Dermis microvascular lymphatic vessel endothelial cell (primary cell): ENCODE measurements around the gene FGF14. TPM values are rescaled to one million over a fixed set of nuclear protein-coding genes. Genes with fewer than 3 reads are reported as not detected.
"Not testable (repeated sequence)": the region's sequence is repeated elsewhere in the genome, so short reads cannot be mapped to it uniquely, and the experiment has no call there.

Source experiments
- DNase-seq, 2 donors: peaks; one replicate each; pipeline versions ENCODE4 v3.0.0 to v3.0.0-alpha.2; 2010; ENCODE audit warnings: low read depth in 2 of 2
- total RNA-seq: library from RNA; depleted of rRNA; stranded (reverse); fragments of >200 nt; gene quantifications from 2 replicates; pipeline ENCODE4 v1.2.1, GENCODE V29; 2014

The FGF14 gene
- total RNA-seq, 1 donor from 2014 or later: 2.4 TPM

GRCh38 chr13:101868585-101869469 lies 533.0 kb downstream of the FGF14 start:
- DNase-seq: no peak

GRCh38 chr13:101866889-101867581 lies 534.8 kb downstream of the FGF14 start:
- DNase-seq: no peak

- no peak for DNase-seq
Measured at GRCh38 chr13:101858860-101859259, 543.0 kb downstream of the FGF14 start.

GRCh38 chr13:101846701-101847100 lies 555.1 kb downstream of the FGF14 start:
- DNase-seq: no peak

GRCh38 chr13:101846249-101846648 lies 555.6 kb downstream of the FGF14 start:
- DNase-seq: no peak

- no peak for DNase-seq
Measured at GRCh38 chr13:101845245-101846020, 556.4 kb downstream of the FGF14 start.

- DNase-seq: no peak
Measured at GRCh38 chr13:101841698-101842097, 560.1 kb downstream of the FGF14 start.

- DNase-seq: no peak
Measured at GRCh38 chr13:101838323-101838722, 563.5 kb downstream of the FGF14 start.

GRCh38 chr13:101837778-101838177 lies 564.1 kb downstream of the FGF14 start:
- not testable (repeated sequence) for DNase-seq

- no peak for DNase-seq
Measured at GRCh38 chr13:101837288-101837687, 564.6 kb downstream of the FGF14 start.

- no peak for DNase-seq
Measured at GRCh38 chr13:101835920-101836319, 565.9 kb downstream of the FGF14 start.

- DNase-seq: no peak
Measured at GRCh38 chr13:101833671-101834070, 568.2 kb downstream of the FGF14 start.

- DNase-seq: no peak
Measured at GRCh38 chr13:101830035-101830434, 571.8 kb downstream of the FGF14 start.

GRCh38 chr13:101829484-101829883 lies 572.4 kb downstream of the FGF14 start:
- no peak for DNase-seq

- DNase-seq: no peak
Measured at GRCh38 chr13:101828119-101828518, 573.7 kb downstream of the FGF14 start.

- no peak for DNase-seq
Measured at GRCh38 chr13:101817898-101818297, 584.0 kb downstream of the FGF14 start.

GRCh38 chr13:101811881-101812280 lies 590.0 kb downstream of the FGF14 start:
- DNase-seq: no peak

GRCh38 chr13:101811284-101811839 lies 590.5 kb downstream of the FGF14 start:
- no peak for DNase-seq

- DNase-seq: no peak
Measured at GRCh38 chr13:101799196-101799595, 602.7 kb downstream of the FGF14 start.

- no peak for DNase-seq
Measured at GRCh38 chr13:101798437-101798836, 603.4 kb downstream of the FGF14 start.

- DNase-seq: no peak
Measured at GRCh38 chr13:101795460-101795859, 606.4 kb downstream of the FGF14 start.

- no peak for DNase-seq
Measured at GRCh38 chr13:101795025-101795424, 606.8 kb downstream of the FGF14 start.
